ENCODE measurements around the gene TNNC2. TPM values are rescaled to one million over a fixed set of nuclear protein-coding genes. Genes with fewer than 3 reads are reported as not detected.

Gene TNNC2
- total RNA-seq, 2 experiments from 2014 or later = not detected

DNA sequence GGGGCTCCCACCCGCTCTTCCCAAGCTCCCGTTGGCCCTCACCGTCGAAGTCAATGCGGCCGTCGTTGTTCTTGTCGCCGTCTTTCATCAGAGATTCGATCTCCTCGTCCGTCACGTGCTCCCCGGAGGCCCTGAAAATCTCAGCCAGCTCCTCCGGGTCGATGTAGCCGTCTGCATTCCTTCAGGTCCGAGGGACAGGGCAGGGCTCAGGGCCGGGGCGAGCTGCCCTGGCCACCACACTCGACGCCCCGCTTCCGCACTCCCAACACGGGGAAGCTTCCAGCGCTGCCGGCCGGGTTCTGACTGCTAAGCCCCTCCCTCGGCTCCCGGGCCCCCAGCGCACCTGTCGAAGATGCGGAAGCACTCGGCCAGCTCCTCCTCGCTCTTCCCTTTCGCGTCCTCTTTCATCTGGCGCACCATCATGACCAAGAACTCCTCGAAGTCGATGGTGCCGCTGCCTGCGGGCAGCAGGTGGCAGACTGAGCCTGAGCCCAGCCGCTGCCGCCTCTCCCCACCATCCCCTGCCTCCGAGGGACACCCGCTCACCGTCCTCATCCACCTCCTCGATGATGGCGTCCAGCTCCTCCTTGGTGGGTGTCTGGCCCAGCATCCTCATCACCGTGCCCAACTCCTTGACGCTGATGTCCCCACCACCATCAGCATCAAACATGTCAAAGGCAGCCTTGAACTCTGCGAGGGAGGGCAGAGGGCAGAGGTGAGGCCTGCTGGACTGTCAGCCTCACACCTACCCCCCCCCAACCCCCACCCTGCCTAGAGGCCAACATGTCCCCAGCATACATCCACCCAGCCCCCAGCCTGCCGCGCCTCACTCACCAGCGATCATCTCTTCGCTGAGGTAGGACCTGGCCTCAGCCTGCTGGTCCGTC lies 2.9 kb downstream of the TNNC2 start:
- ATAC-seq (ENCODE audit: low read depth) (peak; percentile 78), DNase-seq (peak; percentile 60)
- Mint-ChIP-seq H3K27ac (peak overlapping the region; percentile 64), H3K4me3 (peak overlapping the region; percentile 80), H3K9me3 (no peaks in the 10 kb centered on the region), H3K27me3 (peaks cover 36% of the 10 kb centered on the region), H3K4me1 (peaks cover 21% of the 10 kb centered on the region), H3K36me3 (peaks cover 3% of the 10 kb centered on the region)
- POLR2A ChIA-PET = interaction anchor here (0.6 to 1.8 kb wide), 4 partner anchors 9 to 301 kb away, joined by 4 to 15 read pairs (median 6); partner anchors contain the start of genes PCIF1, SNX21 and UBE2C

DNA sequence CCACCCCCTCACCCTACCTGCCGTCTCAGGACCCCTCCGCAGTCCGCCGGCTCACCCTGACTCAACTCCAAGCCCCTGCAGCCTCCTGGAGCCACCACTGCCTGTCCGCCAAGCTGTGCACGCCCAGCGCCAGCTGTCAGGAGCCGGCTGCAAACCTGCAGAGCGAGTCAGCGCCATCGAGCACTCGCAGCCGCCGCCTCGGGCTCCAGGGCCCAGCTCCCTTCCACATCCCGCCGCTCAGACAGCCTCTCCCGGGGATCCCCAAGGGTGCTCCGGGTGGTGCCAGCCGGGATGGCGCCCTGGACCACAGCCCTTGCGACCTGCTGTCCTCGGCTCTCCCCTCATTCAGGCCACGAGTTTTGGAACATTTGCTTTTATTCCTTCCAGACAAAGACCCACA lies 4.3 kb downstream of the TNNC2 start:
- ATAC-seq (ENCODE audit: low read depth) = no peak
- Mint-ChIP-seq H3K27me3 (peaks cover 31% of the 10 kb centered on the region), H3K4me1 (peaks cover 21% of the 10 kb centered on the region), H3K9me3 (no peaks in the 10 kb centered on the region), H3K4me3 (peak overlapping the region; percentile 30), H3K27ac (no peak overlapping the region), H3K36me3 (peaks cover 8% of the 10 kb centered on the region)
- POLR2A ChIA-PET = interaction anchor here (1.2 to 1.9 kb wide), 3 partner anchors 10 to 34 kb away, joined by 6 to 7 read pairs (median 6); partner anchors contain the start of genes ACOT8, SNX21, UBE2C and ZSWIM3
- peak; percentile 42 for DNase-seq

- H3K36me3 Mint-ChIP-seq = peaks cover 12% of the 10 kb centered on the region
- POLR2A ChIA-PET = interaction anchor here (1.0 to 1.9 kb wide), 4 partner anchors 9 to 148 kb away, joined by 3 to 7 read pairs (median 6); partner anchors contain the start of genes ACOT8, SNX21, UBE2C and ZSWIM3
- ATAC-seq (ENCODE audit: low read depth) = no peak
- no peak overlapping the region for H3K27ac Mint-ChIP-seq
- peaks cover 21% of the 10 kb centered on the region for H3K4me1 Mint-ChIP-seq
- peaks cover 31% of the 10 kb centered on the region for H3K27me3 Mint-ChIP-seq
- H3K9me3 Mint-ChIP-seq = no peaks in the 10 kb centered on the region
- H3K4me3 Mint-ChIP-seq = no peak overlapping the region
- DNase-seq = no peak
These were observed 5.2 kb downstream of the TNNC2 start for GRCh38 chr20:45821947-45822346.

GRCh38 chr20:45819466-45819865 lies 7.6 kb downstream of the TNNC2 start:
- POLR2A ChIA-PET = no interaction called here
- Mint-ChIP-seq H3K27ac (no peak overlapping the region), H3K9me3 (no peaks in the 10 kb centered on the region), H3K36me3 (peaks cover 19% of the 10 kb centered on the region), H3K4me3 (no peak overlapping the region), H3K4me1 (peaks cover 22% of the 10 kb centered on the region), H3K27me3 (peaks cover 25% of the 10 kb centered on the region)
- DNase-seq (no peak), ATAC-seq (ENCODE audit: low read depth) (no peak)

GRCh38 chr20:45818239-45818638 lies 8.9 kb downstream of the TNNC2 start:
- H3K4me3 Mint-ChIP-seq = no peak overlapping the region
- no peak for DNase-seq
- POLR2A ChIA-PET = interaction anchor here (1.3 to 1.4 kb wide), 2 partner anchors 10 to 145 kb away, joined by 4 to 5 read pairs; no protein-coding TSS in a partner anchor
- no peak for ATAC-seq (ENCODE audit: low read depth)
- no peak overlapping the region for H3K27ac Mint-ChIP-seq
- H3K27me3 Mint-ChIP-seq = peaks cover 13% of the 10 kb centered on the region
- H3K9me3 Mint-ChIP-seq = no peaks in the 10 kb centered on the region
- peaks cover 23% of the 10 kb centered on the region for H3K36me3 Mint-ChIP-seq
- H3K4me1 Mint-ChIP-seq = peaks cover 19% of the 10 kb centered on the region

GRCh38 chr20:45817376-45818194 lies 9.5 kb downstream of the TNNC2 start:
- POLR2A ChIA-PET = interaction anchor here (1.3 to 1.5 kb wide), 3 partner anchors 10 to 146 kb away, joined by 4 to 5 read pairs (median 4); no protein-coding TSS in a partner anchor

DNA sequence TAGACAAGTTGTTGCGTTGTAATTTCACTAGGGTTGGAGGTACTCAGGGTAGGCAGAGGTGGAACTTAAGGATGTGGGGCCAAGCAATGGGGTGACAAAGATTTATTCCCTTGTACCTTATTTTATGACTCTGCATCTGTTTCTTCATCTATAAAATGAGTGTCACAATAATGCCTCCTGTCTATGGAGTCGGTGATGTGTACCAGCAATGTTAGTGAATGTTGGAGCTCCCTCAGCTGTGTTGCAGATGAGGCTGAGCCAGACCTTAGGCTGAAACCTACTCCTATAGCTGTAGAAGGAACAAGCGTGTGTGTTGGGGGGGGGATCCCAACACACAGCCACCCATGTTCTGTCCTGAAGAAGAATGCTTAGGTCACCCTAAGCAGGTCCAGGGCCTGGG lies 10.2 kb downstream of the TNNC2 start:
- H3K9me3 Mint-ChIP-seq = no peaks in the 10 kb centered on the region
- ATAC-seq (ENCODE audit: low read depth) = no peak
- H3K27me3 Mint-ChIP-seq = peaks cover 1% of the 10 kb centered on the region
- DNase-seq = no peak
- H3K27ac Mint-ChIP-seq = no peak overlapping the region
- peaks cover 30% of the 10 kb centered on the region for H3K36me3 Mint-ChIP-seq
- H3K4me3 Mint-ChIP-seq = no peak overlapping the region
- peaks cover 18% of the 10 kb centered on the region for H3K4me1 Mint-ChIP-seq
- POLR2A ChIA-PET = interaction anchor here (1.3 to 1.5 kb wide), 2 partner anchors 10 to 147 kb away, joined by 4 to 5 read pairs; no protein-coding TSS in a partner anchor

More at GRCh38 chr20:45817376-45818194, 9.5 kb downstream of the TNNC2 start:
- Mint-ChIP-seq H3K4me3 (no peak overlapping the region), H3K27ac (no peak overlapping the region), H3K4me1 (peaks cover 17% of the 10 kb centered on the region), H3K9me3 (no peaks in the 10 kb centered on the region), H3K36me3 (peaks cover 29% of the 10 kb centered on the region), H3K27me3 (peaks cover 8% of the 10 kb centered on the region)
- ATAC-seq (ENCODE audit: low read depth) = no peak
- DNase-seq = no peak

DNA sequence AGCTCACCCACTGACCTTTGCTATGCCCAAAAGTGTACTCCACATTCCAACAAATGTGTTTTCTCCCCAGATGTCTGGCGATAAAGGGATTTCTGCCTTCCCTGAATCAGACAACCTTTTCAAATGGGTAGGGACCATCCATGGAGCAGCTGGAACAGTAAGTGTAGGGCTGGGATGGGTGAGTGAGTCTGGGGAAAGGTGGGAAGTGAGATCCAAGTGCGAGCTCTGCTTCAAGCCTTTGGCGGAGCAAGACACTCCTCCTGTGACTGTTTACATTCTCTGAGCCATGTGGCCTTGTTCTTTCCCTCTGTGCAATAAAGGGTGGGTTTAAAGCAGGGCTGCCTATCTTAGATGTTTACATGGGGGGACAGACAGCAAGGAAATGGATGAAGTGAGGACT lies 12.8 kb downstream of the TNNC2 start:
- ATAC-seq (ENCODE audit: low read depth) = no peak
- DNase-seq = no peak
- no peaks in the 10 kb centered on the region for H3K9me3 Mint-ChIP-seq
- peaks cover 48% of the 10 kb centered on the region for H3K36me3 Mint-ChIP-seq
- H3K4me3 Mint-ChIP-seq = peak overlapping the region; percentile 40
- peaks cover 21% of the 10 kb centered on the region for H3K4me1 Mint-ChIP-seq
- no peak overlapping the region for H3K27ac Mint-ChIP-seq
- POLR2A ChIA-PET = interaction anchor here (1.6 to 3.3 kb wide), 4 partner anchors 23 to 120 kb away, joined by 6 to 25 read pairs (median 8); partner anchors contain the start of genes ACOT8, CTSA, DNTTIP1 and NEURL2
- no peaks in the 10 kb centered on the region for H3K27me3 Mint-ChIP-seq

DNA sequence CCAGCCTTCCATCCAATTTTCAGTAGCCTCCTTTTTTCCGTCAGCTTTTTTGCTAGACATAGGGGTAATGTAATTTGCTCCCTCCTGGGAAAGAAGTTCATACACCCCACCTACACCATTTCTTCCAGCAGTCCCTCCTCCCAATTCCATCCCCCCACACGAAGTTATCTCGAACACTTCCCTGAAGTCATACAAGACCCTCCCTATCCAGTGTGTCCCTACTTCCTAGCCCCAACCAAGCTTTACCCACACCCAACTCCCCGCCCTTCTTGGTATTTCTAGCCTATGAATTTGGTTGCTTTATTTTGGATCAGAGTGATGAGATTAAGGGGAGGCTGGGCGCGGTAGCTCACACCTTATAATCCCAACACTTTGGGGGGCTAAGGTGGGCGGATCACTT lies 13.6 kb downstream of the TNNC2 start:
- Mint-ChIP-seq H3K4me1 (peaks cover 23% of the 10 kb centered on the region), H3K9me3 (no peaks in the 10 kb centered on the region), H3K27me3 (no peaks in the 10 kb centered on the region), H3K27ac (peak overlapping the region; percentile 87), H3K36me3 (peaks cover 50% of the 10 kb centered on the region), H3K4me3 (peak overlapping the region; percentile 92)
- POLR2A ChIA-PET = interaction anchor here (0.9 to 3.3 kb wide), 10 partner anchors 11 to 397 kb away, joined by 3 to 25 read pairs (median 6); partner anchors contain the start of genes ACOT8, CTSA, DNTTIP1 and NEURL2
- no peak for DNase-seq
- ATAC-seq (ENCODE audit: low read depth) = no peak

DNA sequence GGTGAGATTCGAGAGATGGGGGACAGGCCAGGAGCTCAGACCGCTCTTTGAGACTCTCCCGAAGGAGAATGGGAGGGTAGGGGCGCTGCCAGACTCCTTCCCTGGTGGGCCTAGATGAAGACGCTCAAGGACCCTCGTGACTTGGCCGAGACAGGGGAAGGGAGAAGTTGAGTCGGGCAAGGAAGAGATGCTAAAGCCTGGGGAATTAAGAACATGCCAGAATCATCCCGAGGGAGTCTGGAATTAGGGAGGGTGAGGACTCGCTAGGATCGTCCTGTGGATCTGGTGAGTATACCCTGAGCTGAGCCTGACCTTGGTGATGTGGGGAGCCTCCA lies 14.1 kb downstream of the TNNC2 start:
- Mint-ChIP-seq H3K4me1 (peaks cover 23% of the 10 kb centered on the region), H3K4me3 (peak overlapping the region; percentile 92), H3K27me3 (no peaks in the 10 kb centered on the region), H3K27ac (peak overlapping the region; percentile 87), H3K9me3 (no peaks in the 10 kb centered on the region), H3K36me3 (peaks cover 49% of the 10 kb centered on the region)
- DNase-seq (no peak), ATAC-seq (ENCODE audit: low read depth) (no peak)
- POLR2A ChIA-PET = interaction anchor here (0.8 to 3.3 kb wide), 12 partner anchors 9 to 397 kb away, joined by 3 to 25 read pairs (median 6); partner anchors contain the start of genes ACOT8, CTSA, DNTTIP1 and NEURL2

DNA sequence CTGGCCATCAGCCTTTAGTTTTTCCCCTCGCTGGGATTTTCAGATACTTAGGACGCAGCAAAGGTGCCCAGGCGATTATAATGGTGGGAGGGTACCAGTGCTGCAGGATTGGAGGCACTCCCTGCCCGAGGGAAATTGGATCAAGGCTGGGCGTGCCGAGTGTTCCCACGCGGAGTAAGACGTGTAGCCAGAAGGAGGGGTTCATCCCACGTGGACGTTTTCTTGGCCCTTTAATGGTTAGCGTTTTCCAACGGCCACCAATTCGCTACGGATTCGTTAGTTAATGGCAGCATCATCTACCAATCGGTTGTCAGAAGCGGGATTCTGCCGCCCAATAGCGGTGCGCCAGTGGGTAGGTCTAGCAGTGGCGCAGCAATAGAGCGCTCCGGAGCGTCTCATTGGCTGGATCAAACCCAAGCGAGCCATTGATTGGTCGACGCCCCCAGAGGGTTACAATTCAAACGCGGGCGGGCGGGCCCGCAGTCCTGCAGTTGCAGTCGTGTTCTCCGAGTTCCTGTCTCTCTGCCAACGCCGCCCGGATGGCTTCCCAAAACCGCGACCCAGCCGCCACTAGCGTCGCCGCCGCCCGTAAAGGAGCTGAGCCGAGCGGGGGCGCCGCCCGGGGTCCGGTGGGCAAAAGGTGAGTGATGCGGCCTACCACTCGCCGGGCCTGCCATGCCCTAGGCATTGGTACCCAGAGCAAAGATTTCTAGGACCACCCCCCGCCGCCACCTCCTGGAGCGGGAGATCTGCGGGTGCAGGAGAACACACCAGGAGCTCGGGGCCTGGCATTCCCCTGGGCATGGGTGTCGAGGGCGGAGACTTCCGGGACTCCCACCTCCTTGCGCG lies 14.7 kb downstream of the TNNC2 start, which contains the start of gene UBE2C:
Gene UBE2C (plus strand): TSS at position 488 of the 849 bp plus-strand sequence. CDS start 52 bp downstream, at position 540.
- ATAC-seq (ENCODE audit: low read depth) (peak; percentile 100), DNase-seq (peak; percentile 92)
- POLR2A ChIA-PET = interaction anchor here (0.7 to 3.3 kb wide), 13 partner anchors 10 to 396 kb away, joined by 3 to 25 read pairs (median 6); partner anchors contain the start of genes ACOT8, CTSA, DNTTIP1 and NEURL2
- no peaks in the 10 kb centered on the region for H3K9me3 Mint-ChIP-seq
- peak within 1 kb of the TSS; percentile 87 for H3K27ac Mint-ChIP-seq
- H3K4me3 Mint-ChIP-seq = peak within 1 kb of the TSS; percentile 92
- H3K4me1 Mint-ChIP-seq = peaks cover 23% of the 10 kb centered on the region
- no peaks in the 10 kb centered on the region for H3K27me3 Mint-ChIP-seq
- peaks cover 47% of the 10 kb centered on the region for H3K36me3 Mint-ChIP-seq

All from activated naive CD8-positive, alpha-beta T cell treated with anti-CD3 and anti-CD28 coated beads, Interleukin-2, amount 10 ng/mL, durations not matched to agents 7 days and 5 days (primary cell).